NCI-H1417 treated with DMSO at 0.1 percent for 48 hours (cell line): ENCODE data around the gene TATDN3.
"Not testable (repeated sequence)": the region's sequence is repeated elsewhere in the genome, so short reads cannot be mapped to it uniquely, and the experiment has no call there.

Experiments used
- DNase-seq: peaks from one replicate; lab custom pipeline; 2025; lab: John Stamatoyannopoulos, UW

Gene TATDN3

DNA sequence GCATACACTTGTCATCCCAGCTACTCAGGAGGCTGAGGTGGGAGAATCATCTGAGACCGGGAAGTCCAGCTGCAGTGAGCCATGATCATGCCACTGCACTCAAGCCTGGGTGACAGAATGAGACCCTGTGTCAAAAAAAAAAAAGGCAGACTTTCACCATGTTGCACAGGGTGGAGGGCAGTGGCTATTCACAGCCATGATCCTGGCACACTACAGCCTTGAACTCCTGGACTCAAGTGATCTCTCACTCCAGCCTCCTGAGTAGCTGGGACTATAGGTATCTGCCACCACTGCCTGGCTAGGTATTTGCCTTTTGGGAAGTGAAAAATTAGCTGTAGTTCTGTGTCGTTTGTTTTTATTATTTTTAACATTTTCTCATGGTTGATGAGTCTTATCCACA, 36.7 kb downstream of the TATDN3 start:
- no peak for DNase-seq

DNA sequence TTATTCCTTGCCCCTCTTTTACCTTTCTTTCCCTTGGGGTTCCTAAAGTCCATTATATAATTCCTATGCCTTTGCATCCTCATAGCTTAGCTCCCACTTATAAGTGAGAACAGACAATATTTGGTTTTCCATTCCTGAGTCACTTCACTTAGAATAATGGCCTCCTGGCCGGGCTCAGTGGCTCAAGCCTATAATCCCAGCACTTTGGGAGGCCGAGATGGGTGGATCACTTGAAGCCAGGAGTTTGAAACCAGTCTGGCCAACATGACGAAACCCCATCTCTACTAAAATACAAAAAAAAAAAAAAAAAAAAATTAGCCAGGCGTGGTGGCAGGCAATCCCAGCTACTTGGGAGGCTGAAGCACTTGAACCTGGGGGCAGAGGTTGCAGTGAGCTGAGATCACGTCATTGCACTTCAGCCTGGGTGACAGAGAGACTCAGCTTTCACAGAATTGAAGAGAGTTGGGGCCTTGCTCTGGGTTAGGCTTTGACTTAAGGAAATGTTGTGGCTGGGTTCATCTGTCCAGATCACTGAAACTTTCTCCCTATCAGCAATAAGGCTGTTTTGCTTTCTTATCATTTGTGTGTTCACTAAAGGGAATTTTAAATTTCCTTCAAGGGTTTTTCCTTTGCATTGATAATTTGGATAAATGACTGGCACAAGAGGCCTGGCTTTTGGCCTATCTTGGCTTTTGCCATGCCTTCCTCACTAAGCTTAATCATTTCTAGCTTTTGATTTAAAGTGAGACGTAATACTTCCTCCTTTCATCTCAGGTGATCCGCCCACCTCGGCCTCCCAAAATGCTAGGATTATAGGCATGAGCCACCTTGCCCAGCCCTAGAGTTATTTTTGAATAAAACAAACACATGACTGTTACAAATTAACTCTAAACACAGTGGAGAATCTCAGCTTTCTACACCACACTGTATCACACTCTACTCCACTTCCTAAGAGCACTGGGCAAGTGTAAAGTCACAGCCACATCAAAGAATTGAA, 41.8 kb downstream of the TATDN3 start:
- DNase-seq = not testable (repeated sequence)

DNA sequence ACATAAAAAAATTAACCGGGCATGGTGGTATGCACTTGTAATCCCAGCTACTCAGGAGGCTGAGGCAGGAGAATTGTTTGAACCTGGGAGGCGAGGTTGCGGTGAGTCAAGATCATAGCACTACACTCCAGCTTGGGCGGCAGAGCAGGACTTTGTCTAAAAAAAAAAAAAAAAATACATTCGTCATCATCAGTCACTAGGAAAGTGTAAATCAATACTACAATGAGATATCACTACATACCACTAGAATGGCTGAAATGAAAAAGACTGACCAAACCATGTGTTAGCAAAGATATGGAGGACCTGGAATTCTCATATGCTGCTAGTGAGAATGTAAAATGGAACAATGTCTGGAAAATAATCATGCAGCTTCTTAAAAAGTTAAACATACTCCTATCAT, 46.5 kb downstream of the TATDN3 start:
- DNase-seq = no peak

DNA sequence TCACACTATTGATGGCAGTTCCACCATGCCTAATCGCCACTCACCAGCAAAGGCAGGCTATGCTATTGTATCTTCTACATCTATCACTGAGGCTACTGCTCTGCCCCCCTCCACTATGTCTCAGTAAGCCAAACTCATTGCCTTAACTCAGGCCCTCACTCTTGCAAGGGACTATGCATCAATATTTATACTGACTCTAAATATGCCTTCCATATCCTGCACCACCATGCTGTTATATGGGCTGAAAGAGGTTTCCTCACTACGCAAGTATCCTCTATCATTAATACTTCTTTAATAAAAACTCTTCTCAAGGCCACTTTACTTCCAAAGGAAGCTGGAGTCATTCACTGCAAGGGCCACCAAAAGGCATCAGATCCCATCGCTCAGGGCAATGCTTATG, 52.8 kb downstream of the TATDN3 start:
- DNase-seq = not testable (repeated sequence)

DNA sequence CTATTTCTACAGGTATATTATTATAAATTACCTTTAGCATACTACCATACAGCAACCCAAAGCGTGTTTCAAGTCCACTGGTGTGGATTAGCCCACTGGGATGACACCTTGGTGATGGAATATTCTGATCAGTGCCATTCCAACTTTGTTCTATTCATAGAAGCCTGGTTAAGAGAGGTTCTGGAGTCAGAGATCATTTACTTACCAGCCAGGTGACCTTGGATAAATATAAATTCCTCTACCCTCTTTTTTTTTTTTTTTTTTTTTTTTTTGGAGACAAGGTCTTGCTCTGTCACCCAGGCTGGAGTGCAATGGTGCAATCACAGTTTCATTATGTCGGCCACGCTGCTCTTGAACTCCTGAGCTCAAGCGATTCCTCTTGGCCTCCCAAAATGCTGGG, 55.9 kb downstream of the TATDN3 start, which contains the start of gene SPATA45:
TSS of gene SPATA45 (minus strand) at position 101 of the 400 bp plus-strand sequence. CDS start 11,500 bp downstream, outside the sequence.
- DNase-seq = no peak

DNA sequence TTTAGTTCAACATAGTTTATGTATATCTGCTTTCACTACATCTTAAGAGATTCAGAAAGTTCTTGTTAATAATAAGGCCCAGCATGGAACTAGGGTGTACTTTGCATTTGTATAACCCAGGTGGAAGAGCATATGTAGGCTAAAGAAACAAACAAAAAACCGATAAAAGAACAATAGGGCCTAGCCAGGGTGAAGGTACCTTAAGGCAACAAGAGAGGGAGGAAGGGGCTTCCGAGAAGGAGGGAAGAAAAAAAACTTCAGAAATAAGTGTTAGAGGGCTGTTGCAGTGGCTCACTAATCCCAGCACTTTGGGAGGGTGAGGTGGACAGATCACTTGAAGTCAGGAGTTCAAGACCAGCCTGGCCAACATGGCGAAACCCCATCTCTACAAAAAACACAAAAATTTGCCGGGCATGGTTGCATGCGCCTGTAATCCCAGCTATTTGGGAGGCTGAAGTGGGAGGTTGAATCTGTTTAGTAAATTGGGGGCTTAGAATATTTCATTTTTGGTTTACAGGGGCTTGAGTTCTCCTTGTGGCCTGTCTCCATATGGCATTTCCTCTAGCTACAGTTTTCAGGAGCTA, 60.5 kb downstream of the TATDN3 start:
- no peak for DNase-seq

DNA sequence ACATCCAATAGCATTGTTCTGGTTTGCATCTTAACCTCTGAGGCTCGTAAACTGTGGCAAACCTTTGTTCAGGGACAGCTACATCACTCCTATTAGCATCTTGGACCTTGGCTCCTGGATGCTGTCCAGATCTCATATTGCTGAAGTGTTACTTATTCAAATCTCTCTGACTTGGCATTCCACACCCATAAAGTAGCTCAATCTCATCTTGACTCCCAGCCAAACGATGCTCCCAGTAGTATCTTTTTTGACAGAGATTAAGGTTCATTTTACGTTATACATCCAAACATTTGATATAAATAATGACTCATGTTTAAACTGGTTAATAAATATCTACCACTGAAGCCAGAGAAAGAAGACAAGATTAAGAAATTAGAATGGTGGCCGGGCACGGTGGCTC, 62.0 kb downstream of the TATDN3 start:
- no peak for DNase-seq

DNA sequence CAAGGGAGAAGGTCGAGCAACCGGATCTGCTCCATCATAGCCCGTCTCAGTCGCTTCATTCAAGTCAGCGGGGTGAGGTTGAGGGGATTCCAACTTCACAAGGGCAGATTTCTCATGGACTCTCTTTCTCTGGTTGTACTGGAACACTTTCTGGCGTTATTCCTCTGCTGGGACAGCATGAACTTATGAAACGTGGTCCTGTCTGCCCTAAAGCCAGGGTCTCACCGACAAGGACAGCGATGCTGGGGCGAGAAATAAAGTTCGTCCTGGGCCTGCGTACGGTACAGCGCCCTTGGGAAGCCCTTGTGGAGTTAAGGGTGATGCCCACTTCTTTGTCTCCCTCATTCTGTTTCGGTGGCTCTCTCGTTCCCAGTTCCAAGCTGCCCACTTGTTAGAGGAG, 65.1 kb downstream of the TATDN3 start:
- no peak for DNase-seq

DNA sequence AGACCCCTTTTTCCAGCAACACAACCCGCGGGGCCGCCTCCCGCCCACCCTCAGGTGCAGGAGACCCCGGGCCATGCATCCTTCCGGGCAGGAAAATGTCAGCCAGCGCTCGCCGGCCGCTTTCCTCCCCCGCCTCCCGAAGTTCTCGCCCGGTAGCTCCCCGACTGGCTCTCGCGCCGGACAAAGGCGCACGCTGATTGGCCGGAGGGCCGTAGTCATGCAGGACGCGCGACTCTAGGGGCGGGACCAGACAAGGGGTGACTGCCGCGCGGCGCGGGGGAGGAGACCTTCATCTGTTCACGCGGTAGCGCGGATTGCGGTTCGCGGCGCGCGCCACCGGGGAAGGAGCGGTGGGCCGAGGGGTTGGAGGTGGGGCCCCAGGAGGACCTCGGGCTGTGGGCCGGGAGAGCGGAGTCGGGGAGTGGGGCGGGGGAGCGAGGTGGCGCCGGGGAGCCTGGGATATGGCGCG, 66.3 kb downstream of the TATDN3 start, which contains the start of gene FLVCR1:
TSS of gene FLVCR1 (plus strand) at position 284 of the 469 bp plus-strand sequence. CDS start at position 462, 178 bp downstream.
- DNase-seq = peak; percentile 71

DNA sequence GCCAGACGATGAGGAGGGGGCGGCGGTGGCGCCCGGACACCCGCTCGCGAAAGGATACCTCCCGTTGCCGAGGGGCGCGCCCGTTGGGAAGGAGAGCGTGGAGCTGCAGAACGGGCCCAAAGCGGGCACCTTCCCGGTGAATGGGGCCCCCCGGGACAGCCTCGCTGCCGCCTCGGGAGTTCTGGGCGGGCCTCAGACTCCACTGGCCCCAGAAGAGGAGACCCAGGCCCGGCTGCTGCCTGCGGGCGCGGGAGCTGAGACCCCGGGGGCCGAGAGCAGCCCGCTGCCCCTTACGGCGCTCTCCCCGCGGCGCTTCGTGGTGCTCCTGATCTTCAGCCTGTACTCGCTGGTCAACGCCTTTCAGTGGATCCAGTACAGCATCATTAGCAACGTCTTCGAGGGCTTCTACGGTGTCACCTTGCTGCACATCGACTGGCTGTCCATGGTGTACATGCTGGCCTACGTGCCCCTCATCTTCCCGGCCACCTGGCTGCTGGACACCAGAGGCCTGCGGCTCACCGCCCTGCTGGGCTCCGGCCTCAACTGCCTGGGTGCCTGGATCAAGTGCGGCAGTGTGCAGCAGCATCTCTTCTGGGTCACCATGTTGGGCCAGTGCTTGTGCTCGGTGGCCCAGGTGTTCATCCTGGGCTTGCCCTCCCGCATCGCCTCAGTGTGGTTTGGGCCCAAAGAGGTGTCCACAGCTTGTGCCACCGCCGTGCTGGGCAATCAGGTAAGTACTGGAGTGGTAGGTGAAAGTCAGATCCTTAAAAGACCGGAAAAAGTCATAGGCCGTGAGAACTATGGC, 67.0 kb downstream of the TATDN3 start:
- DNase-seq = peak; percentile 31

DNA sequence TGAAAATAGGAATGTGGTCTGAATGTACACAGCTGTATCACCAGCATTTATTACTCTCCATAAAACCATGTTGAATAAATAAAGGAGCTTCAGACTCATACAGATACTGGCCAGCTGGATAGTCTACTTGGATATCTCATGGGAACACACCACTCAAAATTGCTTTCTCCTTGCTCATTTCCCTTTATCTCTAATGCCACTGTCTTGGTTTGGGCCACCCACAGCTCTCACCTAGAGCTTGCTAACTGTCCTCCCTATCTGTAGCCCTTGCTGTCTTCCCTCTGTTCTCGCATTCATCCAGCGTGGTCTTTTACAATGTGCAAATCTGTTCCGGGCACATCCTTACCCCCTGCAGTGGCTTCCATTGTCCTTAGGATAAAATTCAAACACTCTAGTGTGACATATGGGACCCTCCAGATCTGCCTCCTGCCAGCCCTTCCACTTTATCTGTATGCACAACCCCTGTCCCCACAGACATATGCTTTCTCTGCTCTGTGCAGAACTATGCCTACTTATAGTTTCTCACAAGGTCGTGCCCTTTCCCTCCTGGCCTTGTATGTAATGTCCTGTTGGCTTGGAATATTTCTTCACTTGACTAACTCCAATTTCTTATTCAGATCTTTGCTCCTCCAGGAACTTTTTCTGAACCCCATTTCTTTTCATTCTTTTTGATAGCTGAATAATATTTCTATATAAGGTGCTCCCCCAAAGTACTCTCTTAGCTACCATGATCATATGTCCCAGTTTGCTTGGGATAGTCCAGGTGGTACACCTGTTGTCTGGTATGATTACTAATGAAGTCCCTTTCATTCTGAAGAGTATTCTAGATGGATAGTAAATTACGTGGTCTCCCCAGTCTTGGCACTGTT, 69.3 kb downstream of the TATDN3 start:
- no peak for DNase-seq

DNA sequence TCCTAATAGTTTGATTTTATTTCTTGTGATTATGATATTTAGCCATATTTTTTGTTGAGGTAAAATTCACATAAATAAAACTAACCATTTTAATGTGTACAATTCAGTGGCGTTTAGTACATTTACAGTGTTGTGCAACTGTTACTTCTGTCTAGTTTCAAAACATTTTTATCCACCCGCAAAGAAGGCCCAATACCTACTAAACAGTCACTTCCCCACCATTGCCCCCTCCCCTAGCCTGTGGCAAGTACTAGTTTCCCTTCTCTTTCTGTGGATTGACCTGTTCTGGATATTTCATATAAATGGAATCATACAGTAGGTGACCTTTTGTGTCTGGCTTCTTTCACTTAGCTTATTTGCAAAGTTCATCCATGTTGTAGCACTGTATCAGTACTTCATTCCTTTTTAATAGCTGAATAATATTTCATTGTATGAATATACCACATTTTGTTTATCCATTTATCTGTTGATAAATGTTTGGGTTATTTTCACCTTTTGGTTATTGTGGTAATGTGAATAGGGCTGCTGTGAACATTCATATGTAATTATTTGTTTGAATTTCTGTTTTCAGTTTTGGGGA, 70.5 kb downstream of the TATDN3 start:
- DNase-seq = no peak

DNA sequence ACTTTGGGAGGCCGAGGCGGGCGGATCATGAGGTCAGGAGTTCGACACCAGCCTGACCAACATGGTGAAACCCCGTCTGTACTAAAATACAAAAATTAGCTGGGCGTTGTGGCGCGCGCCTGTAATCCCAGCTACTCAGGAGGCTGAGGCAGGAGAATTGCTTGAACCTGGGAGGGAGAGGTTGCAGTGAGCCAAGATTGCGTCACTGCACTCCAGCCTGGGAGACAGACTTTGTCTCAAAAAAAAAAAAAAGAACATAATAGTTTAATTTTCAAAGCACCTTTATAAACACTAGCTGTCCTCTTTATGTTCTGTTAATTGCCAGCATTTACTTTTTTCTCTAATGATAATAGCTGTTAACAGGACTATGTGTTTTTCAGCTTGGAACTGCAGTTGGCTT, 71.7 kb downstream of the TATDN3 start:
- not testable (repeated sequence) for DNase-seq

DNA sequence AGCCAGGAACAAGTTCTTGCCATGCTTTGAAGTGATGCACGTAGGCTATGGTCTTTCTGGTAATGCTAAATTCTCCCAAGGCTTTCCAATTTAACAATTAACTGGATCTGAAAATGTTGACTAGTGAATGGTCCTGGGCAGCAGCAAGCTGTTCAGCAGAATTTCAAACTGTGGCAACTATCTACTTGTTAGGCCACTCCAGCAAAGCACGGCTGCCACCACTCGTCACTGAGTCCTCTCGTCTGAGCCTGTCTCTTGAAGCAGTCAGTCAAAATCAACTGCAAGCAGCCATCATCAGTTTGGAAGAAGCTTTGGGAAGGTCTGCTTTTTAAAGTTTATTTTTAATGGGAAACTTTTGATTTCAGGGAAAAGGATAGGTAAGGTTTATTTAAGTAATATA, 72.5 kb downstream of the TATDN3 start:
- DNase-seq = no peak
